GM19324 (cell line): ENCODE measurements around the gene CDC25A.

ENCODE experiments used
- ATAC-seq: cut with Tn5 transposase; IDR thresholded peaks from one replicate; pipeline ENCODE4 v1.9.1; 2021; ENCODE audit warnings: mild to moderate bottlenecking, moderate library complexity; ENCODE audit not compliant: unreplicated experiment, low FRiP score

The CDC25A gene

DNA sequence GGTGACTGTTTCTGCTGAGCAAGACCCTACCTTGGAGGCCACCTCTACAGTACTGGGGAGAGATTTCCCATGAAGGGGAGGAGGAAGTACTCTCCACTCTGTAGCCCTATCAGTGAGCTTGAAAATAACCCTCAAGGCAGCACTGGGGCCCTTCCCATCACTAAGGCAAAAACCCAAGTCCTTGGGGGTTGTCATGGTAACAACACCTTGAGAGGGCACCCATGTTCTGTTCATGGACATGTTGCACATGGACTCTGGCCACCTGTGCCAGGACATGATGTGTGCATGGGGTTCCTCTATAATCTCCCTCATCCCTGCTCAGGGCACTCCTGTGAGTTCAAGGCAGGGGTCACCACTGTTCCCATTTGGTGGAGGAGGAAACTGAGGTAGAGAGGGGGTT, 10.9 kb upstream of the CDC25A start:
- no peak for ATAC-seq

DNA sequence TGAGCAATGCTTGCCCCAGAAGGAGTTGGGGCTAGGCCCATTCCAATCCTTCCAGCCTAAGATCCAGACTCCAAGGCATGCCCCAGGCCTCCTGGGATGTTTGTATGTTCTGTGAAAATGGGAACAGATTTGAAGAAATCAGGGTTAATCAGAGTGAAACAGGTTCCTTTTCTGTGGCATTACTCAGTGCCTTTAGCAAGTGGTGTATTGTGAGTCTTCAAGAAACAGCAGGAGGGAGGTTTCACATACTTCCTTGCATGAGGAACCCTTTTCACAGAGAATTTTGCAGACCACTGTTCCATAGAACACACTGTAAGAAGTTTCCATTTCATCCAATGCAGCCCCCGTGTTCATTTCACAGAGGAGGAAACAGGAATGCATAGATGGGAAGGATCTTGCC, 8.4 kb upstream of the CDC25A start:
- no peak for ATAC-seq

DNA sequence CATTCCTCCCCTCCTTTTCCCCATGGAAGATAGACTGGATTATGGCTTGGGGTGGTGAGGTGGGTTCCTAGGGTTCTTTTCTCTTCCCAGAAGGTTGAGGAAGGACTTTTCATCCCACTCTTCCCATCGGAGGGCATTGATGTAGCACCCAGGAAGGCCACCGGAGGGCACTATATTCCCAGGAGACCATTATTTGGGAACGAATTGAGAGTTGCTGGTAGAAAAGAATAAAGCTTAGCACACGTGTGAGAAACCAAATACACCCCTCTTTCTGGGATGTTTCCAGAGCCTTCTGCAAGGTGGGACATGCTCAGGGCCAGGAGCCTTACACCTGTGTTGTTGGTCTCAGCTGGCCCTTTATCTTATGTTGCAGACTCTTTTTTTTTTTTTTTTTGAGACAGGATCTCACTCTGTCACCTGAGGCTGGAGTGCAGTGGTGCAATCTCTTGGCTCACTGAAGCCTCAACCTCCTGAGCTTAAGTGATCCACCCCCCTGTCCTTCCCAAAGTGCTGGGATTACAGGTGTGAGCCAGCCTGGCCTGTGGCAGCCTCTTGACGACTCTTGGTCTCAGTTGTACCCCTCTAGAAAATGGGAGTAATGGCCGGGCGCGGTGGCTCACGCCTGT, 6.3 kb upstream of the CDC25A start:
- no peak for ATAC-seq

DNA sequence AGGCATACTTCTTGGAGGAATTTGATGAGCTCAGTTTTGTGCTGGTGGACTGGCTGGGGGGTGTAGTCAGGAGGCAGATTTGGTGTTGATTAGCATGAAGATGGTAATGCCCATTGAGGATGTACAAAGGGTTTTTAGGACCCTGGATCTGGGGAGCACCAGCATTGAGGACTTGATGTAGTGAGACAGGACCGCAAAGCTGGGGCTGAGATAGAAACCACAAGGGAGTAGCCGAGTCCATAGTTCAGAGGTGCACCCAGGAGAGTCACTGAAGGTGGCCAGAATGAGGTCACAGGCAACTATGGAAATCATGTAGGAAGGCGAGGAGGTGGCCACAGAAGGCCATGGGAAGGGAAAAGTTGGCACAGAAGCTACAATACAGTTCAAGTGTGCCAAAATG, 2.7 kb upstream of the CDC25A start:
- no peak for ATAC-seq

DNA sequence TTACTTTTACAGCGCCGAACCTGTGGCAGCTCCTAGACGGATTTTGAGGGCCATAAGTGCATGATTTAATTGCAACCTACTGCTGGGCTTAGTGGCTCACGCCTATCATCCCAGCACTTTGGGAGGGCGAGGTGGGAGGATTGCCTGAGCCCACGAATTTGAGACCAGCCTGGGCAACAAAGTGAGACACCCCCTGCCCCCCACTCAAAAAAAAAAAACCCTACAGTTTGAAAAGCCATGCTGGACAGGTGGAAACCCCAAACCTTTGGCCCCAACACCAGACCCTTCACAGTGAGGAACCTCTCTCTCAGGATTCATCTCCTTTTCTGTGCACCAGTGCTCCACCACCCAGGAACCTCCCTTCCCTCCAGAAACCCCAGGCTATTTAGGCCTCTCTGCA, 1.1 kb upstream of the CDC25A start:
- no peak for ATAC-seq

DNA sequence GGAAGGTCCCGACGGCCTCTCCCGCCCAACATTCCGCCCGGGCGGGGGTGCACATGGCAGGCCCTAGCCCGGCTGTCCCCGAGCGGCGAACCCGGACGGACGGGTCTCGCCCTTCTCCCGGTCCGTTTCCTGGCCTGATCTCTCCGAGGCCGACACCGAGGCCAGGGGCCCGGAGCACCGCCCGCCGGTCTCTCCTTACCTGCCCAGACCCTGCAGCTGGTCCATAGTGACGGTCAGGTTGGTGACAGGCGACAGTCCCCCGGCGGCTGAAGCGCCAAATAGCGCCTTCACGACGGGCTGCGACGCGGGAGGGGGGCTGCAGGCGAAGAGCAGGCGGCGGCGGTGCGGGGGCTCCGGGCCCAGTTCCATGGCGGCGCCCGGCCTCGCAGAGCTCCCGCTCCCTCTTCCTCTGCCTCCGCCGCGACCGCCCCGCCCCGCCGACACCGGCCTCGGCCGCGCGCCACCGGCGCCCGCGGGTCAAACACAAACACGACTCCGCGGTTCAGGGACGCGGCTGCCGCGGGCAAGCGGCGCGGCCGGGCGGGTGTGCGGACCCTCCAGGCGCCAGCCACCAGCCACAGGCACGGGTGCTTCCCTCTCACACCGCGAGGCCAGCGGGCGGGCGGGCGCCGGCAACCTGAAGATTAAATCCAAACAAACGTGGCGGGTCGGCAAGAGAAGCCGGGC, 495 bp downstream of the CDC25A start:
- ATAC-seq = peak; percentile 41

DNA sequence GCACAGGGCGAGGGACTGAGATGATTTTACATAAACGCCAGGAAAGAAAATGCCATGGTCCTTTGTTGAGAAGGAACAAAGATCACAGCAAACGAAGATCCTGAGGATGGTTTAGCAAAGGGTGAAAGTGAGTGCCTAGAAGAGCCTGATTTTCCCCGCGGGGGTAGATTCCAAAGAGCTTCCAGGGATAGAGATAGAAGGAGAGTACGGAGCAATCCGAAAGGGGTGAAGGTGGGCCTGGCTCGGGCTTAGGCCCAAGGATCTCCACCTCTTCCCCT, 977 bp downstream of the CDC25A start:
- ATAC-seq = no peak

DNA sequence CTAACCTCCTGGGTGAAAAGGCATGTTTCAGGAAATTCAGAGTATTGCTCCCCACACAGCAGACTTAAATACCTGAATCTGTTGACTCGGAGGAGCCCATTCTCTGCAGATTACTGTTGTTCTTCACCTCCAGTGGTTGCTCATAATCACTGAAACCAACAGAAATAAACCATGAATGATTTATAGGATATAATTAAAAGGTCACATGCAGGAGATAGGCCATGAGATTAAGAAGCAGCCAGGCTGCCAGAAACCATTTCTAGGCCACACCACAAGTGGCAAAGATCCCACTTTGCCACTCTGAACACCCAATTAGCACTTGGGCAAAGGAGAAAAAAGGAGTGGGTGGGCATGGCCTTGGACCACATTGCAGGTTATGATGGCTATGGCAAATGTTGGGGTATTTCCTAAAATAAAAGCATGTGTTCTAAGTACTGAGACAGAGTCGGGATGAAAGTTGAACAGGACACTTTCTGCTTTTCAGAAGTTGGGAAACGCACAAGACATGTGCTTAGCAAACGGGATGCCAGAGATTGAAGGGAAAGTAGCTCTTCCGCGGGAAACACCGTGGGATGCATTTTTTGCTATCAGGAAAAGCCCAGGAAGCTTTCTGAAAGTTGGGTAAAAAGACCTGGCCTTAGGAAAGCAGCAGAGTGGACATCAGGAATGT, 1.5 kb downstream of the CDC25A start:
- ATAC-seq = no peak

DNA sequence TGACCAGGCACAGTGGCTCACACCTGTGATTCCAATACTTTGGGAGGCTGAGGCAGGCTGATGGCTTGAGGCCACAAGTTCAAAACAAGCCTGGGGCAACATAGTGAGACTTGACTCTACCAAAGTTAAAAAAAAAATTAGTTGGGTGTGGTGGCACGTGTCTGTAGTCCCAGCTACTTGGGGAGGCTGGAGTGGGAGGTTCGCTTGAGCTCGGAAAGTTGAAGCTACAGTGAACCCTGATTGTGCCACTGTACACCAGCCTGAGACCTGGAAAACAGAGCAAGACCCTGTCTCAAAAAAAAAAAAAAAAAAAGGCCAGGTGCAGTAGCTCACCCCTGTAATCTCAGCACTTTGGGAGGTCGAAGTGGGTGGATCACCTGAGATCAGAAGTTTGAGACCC, 3.1 kb downstream of the CDC25A start:
- no peak for ATAC-seq

DNA sequence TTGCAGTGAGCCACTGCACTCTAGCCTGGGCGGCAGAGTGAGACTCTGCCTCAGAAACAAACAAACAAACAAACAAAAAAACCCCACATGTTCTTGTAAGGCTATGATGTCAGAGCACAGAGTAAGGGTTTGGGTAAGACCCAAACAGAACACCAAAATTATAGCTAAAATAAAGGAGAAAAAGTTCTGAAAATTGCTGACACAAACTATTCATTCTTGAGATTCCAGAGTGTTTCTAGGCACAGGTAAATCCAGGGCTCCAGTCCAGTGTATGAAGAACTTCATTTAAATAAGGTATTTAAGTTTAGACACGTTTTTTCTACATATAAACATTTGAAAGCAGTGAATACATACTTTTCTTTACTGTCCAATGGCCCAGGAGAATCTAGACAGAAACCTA, 3.9 kb downstream of the CDC25A start:
- ATAC-seq = no peak

DNA sequence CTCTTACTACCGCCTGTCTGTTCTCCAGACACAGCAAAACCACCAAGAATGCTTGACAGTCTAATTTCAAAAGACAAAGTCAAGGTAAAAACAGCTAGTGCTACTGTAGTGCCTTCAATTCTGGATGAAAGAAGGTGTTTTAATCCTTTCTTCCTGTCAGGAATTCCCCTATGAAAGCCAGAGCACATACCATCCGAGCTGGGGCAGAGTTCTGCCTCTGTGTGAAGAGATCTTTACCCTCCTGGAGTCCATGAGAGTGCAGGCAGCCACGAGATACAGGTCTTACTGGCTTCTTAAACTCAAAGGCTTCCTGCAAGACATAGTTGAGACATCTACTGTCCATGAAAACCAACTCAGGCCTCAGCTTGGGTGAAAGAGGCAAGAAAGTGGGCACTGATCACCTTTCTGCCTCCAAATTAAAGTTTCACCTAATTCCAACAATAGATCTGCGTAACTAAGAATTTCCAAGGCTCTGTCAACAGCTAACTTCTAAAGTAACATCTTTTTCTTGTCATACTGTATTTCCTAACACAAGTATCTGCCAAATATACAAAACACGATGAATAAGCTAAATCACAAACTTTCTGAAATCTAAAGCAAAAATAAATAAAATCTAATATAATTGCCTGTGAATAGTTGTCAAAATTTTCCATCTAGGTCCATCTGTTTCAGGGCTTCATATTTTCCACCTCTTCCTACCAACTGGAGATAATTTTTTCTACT, 7.5 kb downstream of the CDC25A start:
- ATAC-seq = no peak

DNA sequence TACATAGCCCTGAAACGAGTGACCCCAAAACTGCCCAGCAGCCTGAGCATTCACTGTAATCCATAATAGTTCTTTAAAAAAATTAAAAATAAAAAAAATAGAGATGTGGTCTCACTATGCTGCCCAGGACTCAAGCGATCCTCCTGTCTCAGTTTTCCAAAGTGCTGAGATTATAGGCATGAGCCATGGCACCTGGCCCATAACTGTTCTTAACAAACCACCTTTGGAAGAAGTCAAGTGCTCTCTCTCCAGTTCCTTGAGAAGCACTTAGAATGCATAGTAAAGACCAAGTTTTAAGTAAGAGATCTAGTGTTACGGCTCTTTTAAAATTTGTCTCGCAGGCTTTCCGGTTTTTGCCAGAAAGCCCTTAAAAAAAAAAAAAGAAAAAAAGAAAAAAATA, 8.2 kb downstream of the CDC25A start:
- no peak for ATAC-seq

DNA sequence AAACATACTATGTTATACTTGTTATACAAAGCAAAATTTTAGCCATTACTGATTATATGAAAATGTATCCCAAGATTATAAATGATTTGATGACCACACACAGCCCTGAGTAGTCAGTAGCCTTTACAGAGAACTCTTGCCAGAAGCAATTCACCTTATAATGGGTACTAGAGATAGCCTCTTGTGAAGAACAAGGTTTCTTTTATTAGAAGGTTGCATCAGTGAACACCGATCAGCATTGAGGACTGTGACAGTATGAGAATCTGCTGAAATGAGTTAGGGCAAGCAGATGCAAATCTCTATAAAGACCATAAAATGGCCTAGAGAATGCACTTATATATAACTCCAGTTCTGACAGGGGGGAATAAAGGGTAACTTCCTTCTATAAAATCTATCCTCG, 10.1 kb downstream of the CDC25A start:
- no peak for ATAC-seq

DNA sequence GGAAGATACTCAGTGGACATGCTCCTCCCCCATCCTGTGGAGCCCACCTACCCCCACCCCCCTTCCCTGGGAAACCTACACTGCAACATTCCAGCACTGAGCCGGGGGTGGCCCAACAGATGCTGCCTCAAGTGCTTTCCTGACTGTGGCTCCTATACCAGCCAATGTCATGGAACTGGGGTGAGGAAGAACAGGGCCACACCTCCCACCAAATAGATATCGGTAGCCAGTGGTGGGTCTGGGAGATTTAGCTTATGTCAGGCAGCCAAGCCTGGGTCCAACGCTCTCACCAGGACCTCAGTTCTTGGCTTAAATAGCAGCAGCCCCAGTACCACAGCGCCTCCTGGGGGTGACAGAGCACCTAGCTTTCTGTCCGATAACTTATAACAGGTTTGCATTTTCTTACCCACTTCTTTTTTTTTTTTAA, 30.3 kb downstream of the CDC25A start:
- no peak for ATAC-seq

DNA sequence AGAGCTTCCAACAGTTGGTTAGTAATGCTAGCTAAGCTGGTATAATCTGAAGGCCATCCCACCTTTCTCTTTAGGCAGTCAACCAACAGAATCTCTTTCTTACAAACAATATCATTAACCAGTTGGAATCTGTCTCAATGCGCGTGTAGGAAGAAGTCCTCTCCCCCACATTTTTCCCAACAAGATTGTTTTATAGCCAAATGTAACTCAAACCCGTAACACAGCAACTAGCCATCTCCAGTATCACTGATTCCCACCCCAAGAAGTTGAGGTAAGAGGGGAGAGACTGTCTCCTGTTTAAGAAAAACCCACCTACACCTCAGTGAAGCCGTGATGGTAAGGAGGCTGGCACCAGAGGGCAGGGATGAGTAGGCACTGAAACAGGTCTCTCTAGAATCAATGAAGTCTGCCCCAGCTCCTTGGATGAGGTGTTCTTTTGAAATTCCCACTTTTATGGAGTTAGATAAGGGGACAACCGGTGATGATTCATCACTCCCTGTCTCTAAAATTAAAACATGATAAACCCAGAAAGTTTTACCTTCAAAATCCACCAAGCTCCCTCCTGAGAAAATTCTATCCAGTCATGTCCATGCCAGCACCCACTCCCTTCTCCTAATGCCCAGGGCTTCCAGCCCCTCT, 30.9 kb downstream of the CDC25A start:
- no peak for ATAC-seq

DNA sequence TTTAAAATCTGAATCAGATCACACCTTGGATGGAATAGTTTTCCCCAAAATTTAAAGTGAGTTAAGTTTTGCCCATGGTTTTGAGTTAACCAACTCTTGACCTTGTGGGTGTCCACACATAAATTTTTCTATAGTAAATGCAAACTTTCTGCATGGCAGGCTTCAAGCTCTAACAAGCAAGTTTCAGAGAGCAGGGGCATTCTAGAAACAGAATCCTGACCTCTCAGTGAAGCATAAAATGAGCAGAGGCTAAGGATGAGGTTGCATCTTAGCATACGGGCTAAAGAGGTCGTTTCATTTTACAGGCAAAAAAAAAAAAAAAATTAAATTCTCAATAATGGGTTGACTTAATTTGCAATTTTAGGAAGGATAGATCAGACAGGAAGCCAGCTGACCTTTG, 32.1 kb downstream of the CDC25A start:
- ATAC-seq = no peak

DNA sequence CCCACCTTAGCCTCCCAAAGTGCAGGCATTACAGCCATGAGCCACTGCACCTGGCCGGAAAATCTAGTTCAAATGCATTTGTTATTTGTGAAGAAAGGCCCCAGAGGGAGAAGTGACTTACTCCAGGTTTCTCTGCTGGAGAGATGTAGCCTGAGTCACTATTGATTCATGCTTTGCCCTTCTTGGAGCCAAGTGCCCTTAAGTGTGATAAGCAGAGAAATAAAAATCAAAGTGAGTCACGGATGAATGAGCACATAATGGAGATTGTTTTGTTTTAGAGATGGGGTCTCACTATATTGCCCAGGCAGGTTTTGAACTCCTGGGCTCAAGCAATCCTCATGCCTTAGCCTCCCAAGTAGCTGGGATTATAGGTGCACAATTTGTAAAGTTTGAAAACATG, 33.1 kb downstream of the CDC25A start:
- no peak for ATAC-seq

DNA sequence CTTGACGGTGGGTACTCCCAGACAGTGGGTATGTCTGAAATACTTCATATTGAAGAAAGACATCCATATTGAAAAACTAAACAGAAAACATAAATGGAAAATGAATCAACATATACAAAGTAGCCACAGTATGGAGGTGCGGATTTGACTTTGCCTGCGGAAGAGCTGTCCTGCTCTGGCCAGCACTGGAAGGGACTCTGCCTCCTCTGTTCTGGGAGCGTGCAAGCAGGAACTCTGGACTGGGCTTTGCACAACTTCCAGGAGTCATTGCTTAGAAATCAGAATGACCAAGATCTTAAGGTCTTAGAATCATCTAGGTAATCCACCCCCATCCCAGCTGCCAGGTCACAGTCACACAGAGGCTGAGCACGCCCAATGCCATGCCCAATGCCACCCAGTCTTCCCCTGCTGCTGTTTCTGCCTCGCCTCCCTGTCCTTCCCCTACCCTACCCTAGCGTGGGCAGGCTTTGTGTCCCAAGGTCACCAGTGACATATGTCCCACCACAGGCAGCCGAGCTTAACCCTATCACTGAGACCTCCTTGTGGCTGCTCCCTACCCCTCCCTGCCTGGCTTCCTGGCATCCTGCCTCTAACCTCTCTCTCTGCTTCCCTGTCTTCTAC, 36.3 kb downstream of the CDC25A start:
- ATAC-seq = no peak

DNA sequence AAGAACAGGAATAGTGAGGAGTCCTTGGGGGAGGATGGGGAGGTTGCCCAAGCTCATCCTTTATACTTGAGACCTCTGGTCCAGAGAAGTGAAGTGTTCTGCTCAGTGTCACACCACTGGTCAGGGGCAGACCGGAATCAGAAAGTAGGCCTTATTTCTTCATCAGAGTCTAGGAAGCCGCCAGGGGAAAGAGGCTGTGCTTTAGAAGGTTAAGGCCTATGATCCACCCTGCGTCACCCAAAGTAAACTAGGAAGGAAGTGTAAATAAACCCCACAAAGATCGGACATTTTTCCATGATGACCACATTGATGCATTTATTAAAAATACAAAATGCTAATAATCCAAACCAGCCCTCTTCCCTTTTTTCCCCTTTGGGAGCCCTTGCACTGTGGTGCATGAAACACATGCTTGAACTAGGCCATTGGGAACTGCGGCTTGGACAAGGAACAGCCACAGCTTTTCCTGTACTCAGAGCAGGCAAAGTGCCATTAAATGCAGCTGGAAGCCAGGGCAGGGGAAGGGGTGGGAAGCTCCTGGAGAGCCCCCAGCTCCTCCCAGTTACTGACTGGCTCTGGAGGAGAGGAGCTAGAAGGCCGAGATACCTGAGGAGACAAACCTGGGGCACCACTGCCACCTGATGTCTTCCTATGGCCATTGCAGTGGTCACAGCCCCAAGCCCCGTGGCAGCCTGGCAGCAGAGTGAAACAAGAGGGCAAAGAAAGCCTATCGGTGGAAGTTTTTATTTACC, 37.0 kb downstream of the CDC25A start:
- ATAC-seq = peak; percentile 67

DNA sequence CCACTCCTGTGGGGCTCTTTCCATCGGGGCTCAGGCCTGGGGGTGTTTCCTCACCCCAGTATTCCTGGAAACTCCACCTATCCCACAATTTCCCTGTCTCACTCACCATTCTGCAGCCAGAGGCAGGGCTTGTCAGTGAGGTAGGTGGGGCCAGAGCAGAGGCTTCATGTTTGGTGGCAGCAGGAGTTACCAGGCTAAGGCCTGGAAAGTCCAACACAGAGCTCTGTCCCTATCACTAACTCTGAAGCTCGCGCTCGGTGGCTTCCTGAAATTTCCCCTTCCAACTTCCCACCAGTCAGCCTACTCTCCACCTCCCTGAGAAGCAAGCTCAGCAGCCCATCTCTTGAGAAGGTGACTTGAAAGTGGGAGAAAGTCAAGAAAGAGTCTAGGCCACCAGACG, 44.2 kb downstream of the CDC25A start:
- no peak for ATAC-seq
